Esophagus muscularis mucosa (tissue), 4 donors: ENCODE data around the gene KCNH1. TPM values are rescaled to one million over a fixed set of nuclear protein-coding genes. Genes with fewer than 3 reads are reported as not detected.

Source experiments
- DNase-seq: peaks from one replicate; pipeline ENCODE4 v3.0.0-alpha.2; 2017; ENCODE audit errors: extremely low spot score
- H3K27ac ChIP-seq, 4 donors: fragments of 200-600 bp; sonication (generic); replicated peaks in 1 of 4; 1 replicate in 3 of 4; 2 replicates in 1 of 4; pipeline ENCODE4 v1.5.1; 2016 to 2019; ENCODE audit warnings: mild to moderate bottlenecking in 1 of 4
- H3K27me3 ChIP-seq, 4 donors: fragments of 200-600 bp; sonication (generic); one replicate each; pipeline versions ENCODE4 v1.5.1 to v1.6.0; 2016 to 2019
- H3K36me3 ChIP-seq, 4 donors: fragments of 200-600 bp; sonication (generic); one replicate each; pipeline ENCODE4 v1.5.1; 2016 to 2019
- H3K4me1 ChIP-seq, 4 donors: fragments of 200-600 bp; sonication (generic); one replicate each; pipeline ENCODE4 v1.5.1; 2016 to 2019
- H3K4me3 ChIP-seq, 4 donors: fragments of 200-600 bp; sonication (generic); 1 replicate in 2 of 4; 2 replicates in 2 of 4; pipeline ENCODE4 v1.5.1; 2016 to 2019; ENCODE audit warnings: mild to moderate bottlenecking in 4 of 4, moderate library complexity in 1 of 4
- H3K9me3 ChIP-seq, 4 donors: fragments of 200-600 bp; sonication (generic); 1 replicate in 3 of 4; 2 replicates in 1 of 4; pipeline ENCODE4 v1.5.1; 2016 to 2019
- EP300 ChIP-seq: sonication (generic); formaldehyde crosslinking; IDR thresholded peaks from one replicate; pipeline ENCODE4 v1.6.1; 2017; ENCODE audit warnings: antibody characterized with exemption
- POLR2A ChIP-seq: fragments of 450-650 bp; IDR thresholded peaks from one replicate; pipeline ENCODE4 v1.6.1; 2017; ENCODE audit warnings: antibody characterized with exemption, moderate library complexity, mild to moderate bottlenecking, low read depth
- POLR2AphosphoS5 ChIP-seq, 2 donors: sonication (generic); formaldehyde crosslinking; IDR thresholded peaks; one replicate each; pipeline ENCODE4 v1.6.1; 2017; ENCODE audit warnings: antibody characterized with exemption in 2 of 2
- WGBS: methylation state at CpG from one replicate; pipeline ENCODE4 v1.1.5; 2018; 5-methylcytosine and 5-hydroxymethylcytosine counted together
- intact Hi-C: fragments of 100-400 bp; cut with DNase I; formaldehyde crosslinking; loops from one replicate; pipeline ENCODE4 v1.15.1; 2023
- total RNA-seq, 4 donors: library from RNA; depleted of rRNA; stranded (reverse); fragments of >200 nt; gene quantifications; one replicate each; pipeline versions ENCODE4 v1.1.0 to v1.2.1, GENCODE V29; 2016
- TF ChIP-seq, protein P1 (sequence below), 3 experiments: fragments of 200-600 bp in 2 of 3; fragments of 450-650 bp in 1 of 3; sonication (generic) in 2 of 3; IDR thresholded peaks; one replicate each; pipeline ENCODE4 v1.5.1; 2017 to 2019; ENCODE audit warnings: antibody characterized with exemption in 3 of 3, mild to moderate bottlenecking in 2 of 3, moderate library complexity in 1 of 3

Gene KCNH1
- total RNA-seq, 4 donors from 2014 or later = 0.11 to 0.78 (median 0.46) TPM

DNA sequence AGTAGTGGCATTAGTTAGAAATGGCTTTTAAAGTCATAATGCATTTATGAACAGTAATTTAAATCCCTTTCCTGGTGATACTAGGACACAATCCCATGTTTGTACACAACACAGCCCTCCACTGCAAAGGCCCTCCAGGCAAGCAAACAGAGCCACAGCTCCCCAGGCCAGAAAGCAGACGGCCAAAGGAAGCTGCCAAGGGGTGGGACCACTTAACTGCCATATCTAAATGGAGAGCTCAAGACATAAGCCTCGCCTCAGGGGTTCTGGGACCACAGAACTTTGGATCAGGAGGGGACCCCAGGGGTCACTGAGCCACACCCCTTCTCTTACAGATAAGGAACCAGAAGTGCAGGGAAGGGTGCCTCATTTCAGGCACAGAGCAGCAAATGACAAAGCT, 189.7 kb downstream of the KCNH1 start:
- H3K4me3 ChIP-seq = no peak overlapping the region
- no peak for DNase-seq
- TF ChIP-seq POLR2A (no peak), POLR2AphosphoS5 (IDR thresholded peaks at IDR 0.05) (no peak), EP300 (no peak)
- TF ChIP-seq, protein P1, sequence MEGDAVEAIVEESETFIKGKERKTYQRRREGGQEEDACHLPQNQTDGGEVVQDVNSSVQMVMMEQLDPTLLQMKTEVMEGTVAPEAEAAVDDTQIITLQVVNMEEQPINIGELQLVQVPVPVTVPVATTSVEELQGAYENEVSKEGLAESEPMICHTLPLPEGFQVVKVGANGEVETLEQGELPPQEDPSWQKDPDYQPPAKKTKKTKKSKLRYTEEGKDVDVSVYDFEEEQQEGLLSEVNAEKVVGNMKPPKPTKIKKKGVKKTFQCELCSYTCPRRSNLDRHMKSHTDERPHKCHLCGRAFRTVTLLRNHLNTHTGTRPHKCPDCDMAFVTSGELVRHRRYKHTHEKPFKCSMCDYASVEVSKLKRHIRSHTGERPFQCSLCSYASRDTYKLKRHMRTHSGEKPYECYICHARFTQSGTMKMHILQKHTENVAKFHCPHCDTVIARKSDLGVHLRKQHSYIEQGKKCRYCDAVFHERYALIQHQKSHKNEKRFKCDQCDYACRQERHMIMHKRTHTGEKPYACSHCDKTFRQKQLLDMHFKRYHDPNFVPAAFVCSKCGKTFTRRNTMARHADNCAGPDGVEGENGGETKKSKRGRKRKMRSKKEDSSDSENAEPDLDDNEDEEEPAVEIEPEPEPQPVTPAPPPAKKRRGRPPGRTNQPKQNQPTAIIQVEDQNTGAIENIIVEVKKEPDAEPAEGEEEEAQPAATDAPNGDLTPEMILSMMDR (IDR thresholded peaks at IDR 0.05) = no peak
- intact Hi-C loops = no loop called here
- H3K9me3 ChIP-seq = no peaks in the 10 kb centered on the region
- no peaks in the 10 kb centered on the region for H3K27me3 ChIP-seq
- no peaks in the 10 kb centered on the region for H3K4me1 ChIP-seq
- no peak overlapping the region for H3K27ac ChIP-seq
- no peaks in the 10 kb centered on the region for H3K36me3 ChIP-seq
- 25% methylated on average over 2 of the region's 2 CpGs for WGBS

DNA sequence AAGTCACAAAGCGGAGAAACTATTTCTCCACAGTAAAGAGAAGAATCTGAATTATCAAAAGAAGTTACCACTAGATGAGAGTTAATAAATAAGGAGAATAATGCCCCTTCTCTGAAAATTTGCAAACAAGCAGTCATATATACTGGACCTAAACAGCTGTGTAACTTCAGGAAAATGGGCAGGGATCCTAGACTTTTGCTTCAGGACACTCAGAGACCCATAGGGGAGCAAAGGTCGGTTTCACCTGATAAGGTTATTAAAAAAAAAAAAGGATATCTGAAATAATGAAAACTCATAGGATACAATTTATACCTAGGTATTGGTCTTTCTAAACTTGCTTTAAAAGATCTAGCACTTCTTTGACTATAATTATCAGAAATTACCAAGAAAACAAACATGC, 191.4 kb downstream of the KCNH1 start:
- H3K27ac ChIP-seq = no peak overlapping the region
- DNase-seq = no peak
- H3K9me3 ChIP-seq = no peaks in the 10 kb centered on the region
- no peak overlapping the region for H3K4me3 ChIP-seq
- TF ChIP-seq, protein P1 (IDR thresholded peaks at IDR 0.05) = no peak
- no peak for TF ChIP-seq POLR2AphosphoS5 (IDR thresholded peaks at IDR 0.05)
- TF ChIP-seq POLR2A = no peak
- no peak for TF ChIP-seq EP300
- no peaks in the 10 kb centered on the region for H3K36me3 ChIP-seq
- H3K27me3 ChIP-seq = no peaks in the 10 kb centered on the region
- intact Hi-C loops = no loop called here
- 80% methylated on average over 2 of the region's 2 CpGs for WGBS
- no peaks in the 10 kb centered on the region for H3K4me1 ChIP-seq

DNA sequence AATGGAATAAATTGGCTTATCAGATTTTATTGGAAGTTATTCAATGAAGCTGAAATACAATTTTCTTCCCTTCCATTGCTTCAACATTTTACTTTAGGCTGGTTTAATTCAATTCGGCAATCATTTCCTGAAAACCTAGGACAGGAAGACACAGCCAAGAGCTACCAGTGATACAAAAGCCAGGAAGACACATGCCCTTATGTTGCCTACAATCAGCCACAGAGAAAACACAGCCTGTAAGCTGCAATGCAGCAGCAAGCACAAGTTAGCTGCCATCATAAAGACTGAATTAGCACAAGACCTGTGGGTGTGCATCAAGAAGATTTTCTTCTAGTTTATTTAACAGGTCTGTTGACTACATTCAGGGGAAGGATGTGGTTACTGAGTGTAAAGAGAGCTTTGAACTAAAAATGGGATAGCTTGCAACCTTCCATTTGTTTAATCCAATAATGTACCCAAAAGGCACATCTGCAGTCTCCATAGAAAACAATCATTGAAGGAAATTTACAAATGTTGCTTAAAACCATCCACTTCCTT, 193.8 kb downstream of the KCNH1 start:
- H3K27me3 ChIP-seq = no peaks in the 10 kb centered on the region
- intact Hi-C loops = no loop called here
- H3K36me3 ChIP-seq = no peaks in the 10 kb centered on the region
- no peak overlapping the region for H3K27ac ChIP-seq
- no peaks in the 10 kb centered on the region for H3K9me3 ChIP-seq
- no peak overlapping the region for H3K4me3 ChIP-seq
- 79% methylated on average over 1 of the region's 1 CpG for WGBS
- TF ChIP-seq EP300 (no peak), POLR2A (no peak), POLR2AphosphoS5 (IDR thresholded peaks at IDR 0.05) (no peak)
- TF ChIP-seq, protein P1 (IDR thresholded peaks at IDR 0.05) = no peak
- no peaks in the 10 kb centered on the region for H3K4me1 ChIP-seq
- no peak for DNase-seq

DNA sequence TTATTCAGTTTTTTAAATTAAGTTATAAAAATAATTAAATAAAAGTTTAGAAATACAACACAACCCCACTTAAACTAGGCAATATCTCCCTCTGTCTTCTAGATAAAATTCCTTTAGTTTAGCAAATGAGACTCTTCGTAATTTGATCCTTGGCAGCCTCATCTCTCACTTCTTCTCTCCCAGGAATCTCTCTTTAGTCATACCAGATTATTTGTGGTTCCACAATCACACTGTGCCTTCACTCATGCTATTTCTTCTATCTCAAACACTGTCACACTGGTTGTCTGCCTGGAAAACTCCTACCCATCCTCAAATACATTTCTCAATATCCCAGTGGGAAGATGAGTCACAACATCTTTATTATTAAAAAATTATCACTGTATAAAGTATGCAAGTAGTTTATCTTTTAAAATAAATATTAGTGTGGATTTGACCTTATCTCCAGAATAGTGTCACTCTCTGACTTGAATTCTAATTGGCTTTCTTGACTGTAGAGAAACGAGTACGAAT, 195.5 kb downstream of the KCNH1 start:
- 55% methylated on average over 3 of the region's 3 CpGs for WGBS
- Histone ChIP-seq H3K27ac (no peak overlapping the region), H3K4me1 (no peaks in the 10 kb centered on the region), H3K36me3 (no peaks in the 10 kb centered on the region), H3K27me3 (no peaks in the 10 kb centered on the region), H3K9me3 (no peaks in the 10 kb centered on the region), H3K4me3 (no peak overlapping the region)
- TF ChIP-seq EP300 = no peak
- no peak for TF ChIP-seq POLR2A
- TF ChIP-seq, protein P1 (IDR thresholded peaks at IDR 0.05) = no peak
- TF ChIP-seq POLR2AphosphoS5 (IDR thresholded peaks at IDR 0.05) = no peak
- no peak for DNase-seq
- intact Hi-C loops = no loop called here

DNA sequence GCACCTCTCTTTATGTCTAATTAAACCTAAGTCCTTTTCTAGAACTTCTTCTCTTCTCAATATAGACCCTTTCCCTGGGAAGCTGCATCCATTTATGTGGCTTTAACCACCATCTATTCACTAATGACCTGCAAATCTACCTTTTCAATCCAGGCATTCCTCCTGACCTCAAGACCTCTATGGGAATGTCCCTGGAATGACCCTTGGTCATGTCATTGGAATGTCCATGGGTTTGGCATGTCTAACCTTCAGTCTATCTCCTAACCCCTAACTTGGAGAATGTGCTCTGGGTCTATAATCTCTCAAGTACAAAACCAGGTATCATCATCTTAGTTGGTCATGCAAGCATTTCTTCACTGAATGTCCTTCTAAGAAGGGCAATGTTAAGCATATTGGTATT, 196.1 kb downstream of the KCNH1 start:
- intact Hi-C loops = no loop called here
- DNase-seq = no peak
- H3K9me3 ChIP-seq = no peaks in the 10 kb centered on the region
- no peak for TF ChIP-seq POLR2A
- no peak for TF ChIP-seq POLR2AphosphoS5 (IDR thresholded peaks at IDR 0.05)
- TF ChIP-seq, protein P1 (IDR thresholded peaks at IDR 0.05) = no peak
- no peaks in the 10 kb centered on the region for H3K27me3 ChIP-seq
- H3K27ac ChIP-seq = no peak overlapping the region
- no peaks in the 10 kb centered on the region for H3K36me3 ChIP-seq
- no peak overlapping the region for H3K4me3 ChIP-seq
- H3K4me1 ChIP-seq = no peaks in the 10 kb centered on the region
